ENCODE data around the gene CUX1.

- no peak for TF ChIP-seq CTCF (IDR thresholded peaks at IDR 0.05)
- TF ChIP-seq POLR2A (IDR thresholded peaks at IDR 0.05) = no peak
These were observed 157.6 kb downstream of the CUX1 start for GRCh38 chr7:101975046-101975445.

All from ovary (tissue), 3 donors.